Measurements from ENCODE around the gene GABPB2. TPM values are rescaled to one million over a fixed set of nuclear protein-coding genes. Genes with fewer than 3 reads are reported as not detected.

Gene GABPB2
- total and polyA plus RNA-seq, 2 of the 13 experiments (the other 11 are each of a cell fraction or from before 2014, with no cell fraction given): 0.09 TPM; not detected in 1

DNA sequence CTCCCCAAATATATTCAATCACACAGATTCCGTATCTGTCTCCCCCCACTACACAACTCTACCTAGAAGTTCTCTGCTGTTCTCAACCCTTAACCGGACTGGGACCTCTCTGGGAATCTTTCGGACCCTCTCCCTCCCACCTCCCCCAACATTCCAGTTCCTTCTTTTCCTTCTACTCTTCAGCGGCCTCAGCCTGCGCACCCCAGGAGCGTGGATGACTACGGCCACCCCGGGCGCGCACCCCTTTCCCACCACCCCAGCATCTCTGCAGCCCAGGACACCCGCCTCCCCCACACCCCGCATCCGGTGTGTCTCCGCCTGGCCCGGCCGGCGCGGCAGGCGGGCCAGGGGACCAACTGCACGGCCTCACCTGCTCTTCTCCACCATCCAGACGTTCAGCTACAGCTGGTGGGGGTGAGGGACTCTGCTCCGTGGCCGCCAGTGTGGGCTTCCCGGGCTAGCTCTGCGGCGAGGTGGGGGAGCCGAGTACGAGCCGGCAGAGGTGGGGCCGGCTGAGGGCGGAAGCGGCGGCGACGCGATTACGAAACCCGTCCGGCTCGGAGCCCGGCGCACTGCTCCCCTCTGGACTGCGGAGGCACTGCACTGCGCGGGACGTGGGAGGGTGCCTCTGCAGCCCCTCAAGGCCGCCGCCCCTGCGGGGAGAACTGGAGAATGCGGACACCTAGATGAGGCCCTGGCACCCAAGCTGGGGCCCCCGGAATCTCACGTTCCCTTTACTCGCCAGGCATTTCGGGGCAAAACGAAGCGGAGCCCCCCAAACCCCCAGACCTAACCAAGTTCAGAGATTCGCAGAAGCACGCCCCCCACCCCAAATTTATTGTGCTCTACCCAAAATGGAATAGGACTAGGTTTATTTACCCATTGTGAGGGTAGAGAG lies 11.2 kb upstream of the GABPB2 start, which contains the start of gene CDC42SE1 (continued):
- peak; percentile 77; the same call in 1 of the 2 replicates for TF ChIP-seq IRF9 (CRISPR knock-in tag; IDR thresholded peaks at IDR 0.05; ENCODE audit: borderline replicate concordance)
- TF ChIP-seq BCL6 (CRISPR knock-in tag; IDR thresholded peaks at IDR 0.05): peak; percentile 75
- TF ChIP-seq, protein P1, sequence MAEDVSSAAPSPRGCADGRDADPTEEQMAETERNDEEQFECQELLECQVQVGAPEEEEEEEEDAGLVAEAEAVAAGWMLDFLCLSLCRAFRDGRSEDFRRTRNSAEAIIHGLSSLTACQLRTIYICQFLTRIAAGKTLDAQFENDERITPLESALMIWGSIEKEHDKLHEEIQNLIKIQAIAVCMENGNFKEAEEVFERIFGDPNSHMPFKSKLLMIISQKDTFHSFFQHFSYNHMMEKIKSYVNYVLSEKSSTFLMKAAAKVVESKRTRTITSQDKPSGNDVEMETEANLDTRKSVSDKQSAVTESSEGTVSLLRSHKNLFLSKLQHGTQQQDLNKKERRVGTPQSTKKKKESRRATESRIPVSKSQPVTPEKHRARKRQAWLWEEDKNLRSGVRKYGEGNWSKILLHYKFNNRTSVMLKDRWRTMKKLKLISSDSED (CRISPR knock-in tag; IDR thresholded peaks at IDR 0.05): no peak
- peak; percentile 59; the same call in 1 of the 2 replicates for TF ChIP-seq KDM5A (IDR thresholded peaks at IDR 0.05; ENCODE audit: borderline replicate concordance, low read length)
- peak; percentile 30 for TF ChIP-seq ZNF883 (CRISPR knock-in tag; IDR thresholded peaks at IDR 0.05; ENCODE audit: not compliant biosample characterization)
- 0 out of 2 replicates have a peak, but pooled peaks have one; percentile 8 for TF ChIP-seq ZNF121 (CRISPR knock-in tag; IDR thresholded peaks at IDR 0.05)
- TF ChIP-seq ZNF570 (CRISPR knock-in tag; IDR thresholded peaks at IDR 0.05; ENCODE audit: borderline replicate concordance): peak; percentile 10; the same call in 1 of the 2 replicates
- TF ChIP-seq SIX1 (CRISPR knock-in tag; IDR thresholded peaks at IDR 0.05; ENCODE audit: borderline replicate concordance): no peak
- no peak for TF ChIP-seq GTF2F1 (IDR thresholded peaks at IDR 0.05; ENCODE audit: low read length)
- TF ChIP-seq ATF7-NPFF (CRISPR knock-in tag; IDR thresholded peaks at IDR 0.05; ENCODE audit: low read depth): 0 out of 2 replicates have a peak, but pooled peaks have one; percentile 54
- no peak for TF ChIP-seq ZNF329 (CRISPR knock-in tag; IDR thresholded peaks at IDR 0.05; ENCODE audit: low read depth)
- TF ChIP-seq POLR2G (IDR thresholded peaks at IDR 0.05; ENCODE audit: low read depth, low read length): peak; percentile 82
- TF ChIP-seq ZNF235 (CRISPR knock-in tag; IDR thresholded peaks at IDR 0.05; ENCODE audit: borderline replicate concordance): no peak
- no peak; the same call in 1 of the 2 replicates for TF ChIP-seq ZNF274 (CRISPR knock-in tag; IDR thresholded peaks at IDR 0.05)
- no peak for TF ChIP-seq ARHGAP35 (CRISPR knock-in tag; IDR thresholded peaks at IDR 0.05; ENCODE audit: borderline replicate concordance)
- TF ChIP-seq KIAA2018 (CRISPR knock-in tag; IDR thresholded peaks at IDR 0.05; ENCODE audit: borderline replicate concordance): no peak
- no peak for TF ChIP-seq NONO (IDR thresholded peaks at IDR 0.05)
- TF ChIP-seq NONO (CRISPR knock-in tag; conservative IDR thresholded peaks at IDR 0.05): peak; percentile 81
